HG02973 (cell line): ENCODE results near the gene PPARG.
A peak's percentile ranks its signal among the peaks of the same experiment; 100 is the strongest.
"Not testable (repeated sequence)": the region's sequence is repeated elsewhere in the genome, so short reads cannot be mapped to it uniquely, and the experiment has no call there.

Experiments used
- ATAC-seq: cut with Tn5 transposase; IDR thresholded peaks from one replicate; pipeline ENCODE4 v1.9.1; 2021; ENCODE audit warnings: moderate library complexity; ENCODE audit not compliant: unreplicated experiment

The PPARG gene

DNA sequence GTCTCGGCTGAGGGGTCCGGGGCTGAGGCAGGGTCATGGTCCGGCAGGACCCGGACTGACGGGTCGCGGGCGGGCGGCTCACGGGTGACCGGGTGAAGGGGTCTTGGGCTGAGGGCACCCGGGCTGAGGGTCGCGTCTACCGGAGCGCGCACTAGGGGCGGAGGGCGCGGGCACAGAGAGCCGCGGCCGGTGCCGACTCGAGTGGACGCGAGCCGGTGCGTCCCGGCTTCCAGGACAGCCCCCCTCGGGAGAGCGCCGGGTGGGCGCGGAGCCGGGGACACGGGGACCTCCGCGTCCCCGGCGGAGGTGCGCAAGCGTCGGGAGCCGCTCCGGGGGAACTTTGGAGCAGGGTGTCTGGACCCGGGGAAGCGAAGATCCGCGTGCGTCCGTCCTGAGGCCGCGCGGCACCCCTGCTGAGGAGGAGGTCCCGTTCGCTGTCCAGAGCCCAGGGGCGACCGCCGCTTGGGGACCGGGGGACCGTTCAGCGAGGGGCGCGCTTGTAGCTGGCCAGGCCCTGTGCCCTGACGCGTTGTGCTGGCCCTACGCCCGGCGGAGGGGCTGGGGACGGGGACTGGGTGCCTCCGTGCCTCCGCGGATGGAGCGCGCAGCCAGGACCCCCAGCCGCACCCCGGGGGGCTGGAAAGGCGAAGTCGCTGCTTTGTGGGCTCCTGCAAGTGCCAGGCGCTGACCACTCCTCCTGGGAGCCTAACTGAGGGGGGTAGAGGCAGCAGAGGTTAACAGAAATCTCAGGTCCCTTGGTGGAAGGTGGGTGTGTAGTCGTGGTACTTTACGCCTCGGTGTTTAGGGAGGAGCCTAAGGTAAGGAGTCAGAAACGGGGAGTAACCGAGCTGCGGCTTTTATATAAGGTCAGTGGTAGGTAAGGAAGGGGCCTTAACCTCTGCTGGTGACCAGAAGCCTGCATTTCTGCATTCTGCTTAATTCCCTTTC is at the start of gene PPARG:
PPARG (plus strand) TSS at position 889 of the 948 bp plus-strand sequence. CDS start 90,642 bp downstream, outside the sequence.
- ATAC-seq: no peak

DNA sequence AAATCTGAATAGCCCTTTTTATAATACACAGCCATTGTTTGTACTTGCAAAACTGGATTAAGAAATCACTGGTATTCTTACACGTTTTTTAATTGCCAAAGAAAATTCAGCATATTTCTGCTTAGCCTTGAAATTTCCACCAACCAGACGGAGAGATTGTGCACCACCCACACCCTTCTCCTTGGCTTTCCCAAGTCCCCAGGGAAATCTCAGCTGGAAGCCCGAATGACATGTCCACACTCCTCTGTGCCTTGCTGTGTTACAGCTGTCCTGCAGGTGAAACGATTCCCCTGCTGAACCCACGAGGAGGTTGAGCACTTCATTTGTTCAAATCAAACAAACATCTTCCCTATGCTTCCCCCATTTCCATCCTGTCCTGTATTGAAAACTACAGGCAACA is 49.6 kb upstream of the PPARG start:
- no peak for ATAC-seq

DNA sequence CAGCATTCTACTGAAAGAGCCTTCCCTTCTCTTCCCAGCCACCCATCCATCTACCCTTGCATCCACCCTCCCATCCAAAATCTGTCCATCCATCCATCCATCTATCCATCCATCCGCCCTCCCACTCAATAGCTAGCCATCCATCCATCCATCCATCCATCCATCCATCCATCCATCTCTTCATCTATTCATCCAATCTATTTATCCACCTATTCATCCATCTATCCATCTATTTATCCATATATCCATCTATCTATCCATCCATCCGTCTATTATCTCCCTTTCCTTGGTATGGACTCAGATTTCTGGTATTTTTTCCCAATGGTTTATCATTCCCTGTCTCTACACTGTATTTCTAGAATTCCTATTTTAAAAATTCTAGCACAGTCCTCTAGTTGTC is 46.1 kb upstream of the PPARG start:
- no peak for ATAC-seq

DNA sequence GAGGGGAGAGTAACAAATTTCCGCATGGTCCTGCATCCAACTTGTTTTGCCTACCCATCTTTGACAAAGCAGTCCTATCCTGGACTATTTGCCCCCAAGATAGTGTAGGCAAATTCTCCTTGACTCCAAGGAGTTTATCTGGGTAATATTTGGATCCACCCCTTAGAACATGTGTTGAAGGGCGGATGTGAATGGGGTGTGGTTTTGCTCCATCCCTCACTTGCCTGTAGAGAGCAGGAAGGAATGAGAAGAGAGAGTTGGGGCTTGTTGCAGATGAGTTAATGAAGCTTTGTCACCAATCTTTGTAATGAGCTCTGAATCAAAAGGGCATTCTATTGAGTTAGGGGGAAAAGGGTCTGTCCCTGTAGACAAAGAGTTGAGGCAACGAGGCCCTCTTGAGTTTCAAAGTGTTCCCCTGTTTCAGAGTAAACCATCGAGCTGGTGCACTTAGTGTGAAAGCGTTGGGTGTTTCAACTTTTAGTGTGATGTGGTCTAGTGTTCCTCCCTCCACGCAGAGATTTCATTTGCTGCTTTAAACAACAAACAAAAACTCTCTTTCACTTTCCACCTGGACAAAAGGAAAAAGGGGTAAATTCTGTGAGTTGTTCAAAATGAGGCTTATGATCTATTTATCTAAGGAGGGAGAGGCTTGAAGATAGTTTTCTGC is 42.2 kb upstream of the PPARG start:
- no peak for ATAC-seq

DNA sequence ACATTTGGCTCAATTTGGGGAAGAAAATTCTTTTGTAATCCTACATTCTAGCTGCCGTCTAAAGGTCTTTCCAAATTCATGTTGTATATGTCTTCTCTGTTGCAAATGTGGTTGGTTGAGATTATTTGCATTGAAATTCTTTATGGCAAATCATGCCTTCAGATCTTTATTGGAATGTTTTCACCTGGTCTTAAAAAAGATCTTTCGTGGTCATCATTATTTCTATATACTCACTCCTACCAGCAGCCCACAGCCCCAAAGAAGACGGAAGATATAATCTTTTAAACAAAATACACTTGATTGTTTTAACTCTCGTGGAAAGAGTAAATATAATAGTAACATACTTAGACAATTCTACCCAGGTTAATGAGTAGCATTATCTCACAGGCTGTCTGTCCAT is 41.5 kb upstream of the PPARG start:
- ATAC-seq: no peak

DNA sequence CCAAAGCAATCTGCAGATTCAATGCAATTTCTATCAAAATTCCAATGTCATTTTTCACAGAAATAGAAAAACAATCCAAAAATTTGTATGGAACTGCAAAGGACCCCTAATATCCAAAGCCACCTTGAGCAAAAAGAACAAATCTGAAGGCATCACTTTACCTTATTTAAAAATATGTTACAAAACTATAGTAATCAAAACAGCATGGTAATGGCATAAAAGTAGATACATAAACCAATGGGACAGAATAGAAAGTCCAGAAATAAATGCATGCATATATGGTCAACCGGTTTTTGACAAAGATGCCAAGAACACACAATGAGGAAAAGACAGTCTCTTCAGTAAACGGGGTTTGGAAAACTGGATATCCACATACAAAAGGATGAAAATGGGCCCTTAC is 39.4 kb upstream of the PPARG start:
- ATAC-seq: no peak

DNA sequence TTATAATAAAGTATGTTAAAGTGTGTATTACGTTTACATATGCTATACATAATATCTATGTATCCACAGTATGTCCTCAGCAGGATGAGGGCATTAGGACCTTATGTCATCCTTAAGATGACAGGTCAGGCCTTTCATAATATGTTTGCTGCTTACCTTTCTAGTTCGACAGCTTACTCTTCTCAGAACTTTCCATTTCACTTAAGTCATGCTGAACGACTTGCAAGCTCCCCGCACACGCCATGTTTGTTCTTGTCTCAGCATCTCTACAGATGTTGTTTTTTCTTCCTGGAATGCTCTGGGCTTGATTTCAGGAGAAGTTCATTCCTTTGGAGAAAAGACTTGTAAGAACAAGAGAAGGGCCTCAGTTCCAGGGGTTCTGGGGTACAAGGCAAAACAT is 36.0 kb upstream of the PPARG start:
- no peak for ATAC-seq

DNA sequence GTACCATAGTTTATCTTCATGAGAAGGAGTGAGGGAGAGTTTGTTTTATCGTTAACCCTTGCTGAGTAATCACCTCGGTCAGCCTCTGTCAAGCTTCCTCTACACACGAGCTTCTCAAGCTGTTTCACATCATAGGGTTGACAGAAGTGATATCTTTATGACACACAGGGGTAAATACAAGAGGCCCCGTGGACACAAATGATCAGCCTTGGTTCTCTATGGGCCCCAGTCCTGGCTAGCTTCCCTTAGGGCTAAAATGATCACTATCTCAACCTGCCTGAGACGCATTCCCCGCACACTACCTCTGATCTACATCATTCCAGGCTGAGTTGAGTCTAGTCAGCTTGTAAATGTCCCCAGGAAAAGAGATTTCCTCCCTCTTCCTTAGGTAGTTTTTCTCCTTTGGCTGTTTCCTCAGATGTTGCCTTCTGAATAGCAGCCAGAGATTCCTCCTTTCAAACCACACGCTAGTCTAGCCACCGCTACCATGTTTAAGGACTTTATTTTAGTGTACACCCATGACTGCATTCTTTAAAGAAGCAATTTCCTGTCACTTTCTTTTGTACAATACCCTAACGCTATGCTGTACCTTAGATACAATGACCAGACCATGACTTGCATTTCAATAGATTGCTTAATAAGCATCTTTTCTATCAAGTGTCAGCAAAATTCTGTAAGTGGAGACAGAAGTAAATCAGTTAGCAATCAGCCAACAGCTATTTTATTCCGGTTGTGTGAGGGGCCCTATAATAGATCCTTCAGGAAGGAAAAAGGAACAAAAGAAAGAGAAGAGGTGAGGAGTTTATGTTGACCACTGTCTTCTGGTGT is 35.1 kb upstream of the PPARG start:
- ATAC-seq: no peak

DNA sequence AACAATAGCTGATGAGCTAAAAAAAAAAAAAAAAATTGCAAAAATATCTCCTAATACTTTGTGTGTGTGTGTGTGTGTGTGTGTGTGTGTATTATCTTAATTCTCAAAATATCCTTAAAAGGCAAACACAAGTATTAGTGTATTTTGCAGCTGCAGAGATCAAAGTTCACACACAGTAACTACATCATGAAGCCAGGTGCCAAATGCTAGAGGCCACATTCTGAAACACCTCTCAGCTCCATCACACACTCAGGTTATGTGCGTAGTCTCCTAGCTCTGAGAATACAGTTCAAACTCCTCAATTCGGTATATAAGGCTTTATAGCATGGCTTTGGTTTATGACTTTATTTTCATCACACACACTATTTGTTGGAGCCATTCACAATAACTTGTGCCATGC is 33.5 kb upstream of the PPARG start:
- ATAC-seq: no peak

DNA sequence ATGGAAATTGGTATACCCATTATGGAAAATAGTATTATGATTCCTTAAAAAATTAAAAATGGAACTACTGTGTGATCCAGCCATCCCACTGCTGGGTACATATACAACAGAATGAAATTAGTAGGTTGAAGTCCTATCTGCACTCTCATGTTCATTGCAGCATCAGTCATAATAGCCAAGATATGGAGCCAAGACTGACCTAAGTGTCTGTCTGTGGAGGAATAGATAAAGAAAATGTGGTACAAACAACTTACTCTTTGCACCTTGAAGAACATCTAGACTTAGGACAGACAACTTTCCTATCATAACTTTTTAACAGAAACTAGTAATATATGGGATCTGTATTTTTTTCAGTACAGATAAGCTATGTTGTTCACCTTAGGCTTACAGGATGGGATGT is 30.0 kb upstream of the PPARG start:
- no peak for ATAC-seq

DNA sequence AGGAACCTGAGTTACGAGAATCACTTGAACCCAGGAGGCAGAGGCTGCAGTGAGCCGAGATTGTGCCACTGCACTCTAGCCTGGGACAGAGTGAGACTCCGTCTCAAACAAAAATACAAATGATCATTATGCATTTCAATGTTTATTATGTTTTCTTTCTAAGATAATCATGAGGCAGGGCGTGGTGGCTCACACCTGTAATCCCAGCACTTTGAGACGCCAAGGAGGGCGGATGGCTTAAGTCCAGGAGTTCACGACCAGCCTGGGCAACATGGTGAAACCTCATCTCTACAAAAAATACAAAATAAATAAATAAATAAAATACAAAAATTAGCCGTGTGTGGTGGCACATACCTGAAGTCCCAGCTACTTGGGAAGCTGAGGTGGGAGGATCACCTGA is 26.7 kb upstream of the PPARG start:
- not testable (repeated sequence) for ATAC-seq

DNA sequence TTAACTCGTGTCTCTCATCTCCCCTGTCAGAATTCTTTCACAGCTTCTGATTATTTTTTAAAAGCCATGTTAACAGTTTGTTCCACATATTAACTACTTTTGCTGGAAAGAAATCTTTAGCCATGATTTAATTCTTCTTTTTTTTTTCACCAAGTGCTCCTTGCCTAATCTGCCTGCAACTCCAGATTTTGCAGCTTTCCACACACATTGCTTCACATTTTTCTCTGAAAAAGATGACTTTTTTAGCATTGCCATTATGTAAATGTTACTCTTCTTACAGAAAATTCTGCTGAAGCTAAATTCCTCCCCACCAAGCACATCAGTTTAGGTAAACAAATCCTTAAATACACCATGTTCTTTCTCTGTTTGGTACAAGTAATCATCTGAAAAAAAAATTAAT is 23.4 kb upstream of the PPARG start:
- no peak for ATAC-seq

DNA sequence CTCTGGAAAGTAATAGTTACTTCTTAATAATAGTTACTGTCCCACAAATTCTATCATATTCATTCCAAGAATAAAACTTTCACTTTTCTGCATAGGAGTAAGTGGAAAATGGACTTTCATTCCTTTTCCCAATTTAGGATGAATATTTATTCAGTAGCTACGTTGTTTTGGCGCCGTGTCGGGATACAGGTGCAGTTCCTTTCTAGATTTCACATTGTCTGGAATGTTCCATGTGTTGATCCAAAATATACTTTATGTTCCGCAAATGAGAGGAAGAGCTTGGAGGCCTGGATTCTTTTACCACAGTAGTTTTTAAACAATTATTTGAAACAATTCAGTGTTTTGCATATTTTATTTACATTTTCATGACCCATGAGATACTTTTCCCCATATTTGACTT is 22.8 kb upstream of the PPARG start:
- ATAC-seq: no peak

DNA sequence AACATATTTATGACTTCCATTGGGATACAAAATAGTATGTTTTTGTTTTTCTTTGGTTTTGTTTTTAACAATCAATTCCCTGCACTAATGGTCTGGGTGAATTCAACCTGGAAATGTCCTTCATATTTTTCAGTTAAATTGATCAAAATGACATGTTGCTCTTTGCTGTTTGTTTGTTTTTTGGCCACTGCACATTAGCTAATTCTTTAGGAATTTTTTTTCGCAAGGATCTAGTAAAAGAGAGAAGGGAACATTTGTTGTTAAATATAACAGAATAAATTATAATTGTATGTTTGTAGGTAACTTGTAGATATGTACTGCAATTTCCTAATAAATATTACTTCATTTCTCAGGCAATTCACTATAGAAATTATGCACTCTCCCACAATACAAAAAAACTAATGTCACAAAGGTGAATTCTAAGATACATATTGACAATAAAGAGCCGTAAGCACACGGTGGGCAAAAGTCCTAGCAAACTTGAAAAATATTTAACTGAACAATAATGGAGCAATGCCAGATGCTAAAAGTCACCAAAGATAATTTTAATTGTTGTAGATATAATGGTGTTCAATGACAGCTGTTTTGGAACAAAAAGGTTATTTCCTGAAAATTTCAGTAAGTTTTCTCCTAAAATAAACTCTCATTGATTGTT is 21.4 kb upstream of the PPARG start:
- no peak for ATAC-seq

DNA sequence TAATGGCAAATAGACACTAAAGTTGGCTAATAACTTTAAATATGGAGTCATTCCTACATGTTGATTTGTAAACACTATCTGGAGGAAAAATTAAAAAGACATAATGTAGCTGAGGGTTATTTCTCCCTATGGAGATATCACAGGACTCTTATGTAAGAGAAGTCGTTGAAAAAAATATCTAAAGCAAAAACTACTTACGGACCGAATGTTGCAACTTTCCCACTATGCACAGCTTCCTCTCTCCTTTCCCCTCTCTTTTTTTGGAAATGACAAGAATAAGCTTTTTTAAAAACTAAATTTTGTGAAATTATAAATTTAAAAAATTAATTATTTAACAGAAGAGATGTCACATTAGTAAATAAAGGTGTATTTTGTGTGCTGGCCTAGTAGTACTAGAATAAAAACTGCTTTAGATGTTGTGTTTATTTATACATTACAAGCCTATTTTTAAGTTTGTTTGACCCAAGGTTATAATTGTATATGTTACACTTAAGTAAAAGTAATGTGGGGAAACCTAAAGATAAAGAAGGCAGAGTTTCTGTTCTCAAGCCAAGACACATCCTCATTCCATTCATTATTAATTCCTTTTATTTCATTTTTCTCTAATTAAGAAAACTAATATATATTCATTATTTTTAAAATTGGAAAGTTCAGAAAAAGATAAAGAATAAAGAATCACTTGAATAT is 20.7 kb upstream of the PPARG start:
- no peak for ATAC-seq

DNA sequence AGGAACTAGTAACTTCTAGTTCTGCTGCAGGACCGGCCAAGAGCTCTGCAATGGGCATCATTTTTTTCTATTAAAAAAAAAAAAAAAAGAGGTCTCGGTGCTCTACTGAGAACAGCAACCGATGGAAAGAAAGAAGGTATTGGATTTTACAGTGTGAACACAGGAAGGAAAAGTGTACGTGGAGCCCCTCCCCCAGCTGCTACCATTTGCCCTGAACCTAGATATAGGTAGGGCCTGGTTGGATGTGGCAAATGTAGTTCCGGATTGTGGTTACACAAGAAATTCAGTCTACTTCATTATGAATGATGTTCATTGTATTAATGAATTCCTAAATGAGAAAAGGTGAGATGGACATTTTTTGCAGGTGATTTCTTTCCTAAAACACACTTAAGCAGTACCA is 17.9 kb upstream of the PPARG start:
- no peak for ATAC-seq

DNA sequence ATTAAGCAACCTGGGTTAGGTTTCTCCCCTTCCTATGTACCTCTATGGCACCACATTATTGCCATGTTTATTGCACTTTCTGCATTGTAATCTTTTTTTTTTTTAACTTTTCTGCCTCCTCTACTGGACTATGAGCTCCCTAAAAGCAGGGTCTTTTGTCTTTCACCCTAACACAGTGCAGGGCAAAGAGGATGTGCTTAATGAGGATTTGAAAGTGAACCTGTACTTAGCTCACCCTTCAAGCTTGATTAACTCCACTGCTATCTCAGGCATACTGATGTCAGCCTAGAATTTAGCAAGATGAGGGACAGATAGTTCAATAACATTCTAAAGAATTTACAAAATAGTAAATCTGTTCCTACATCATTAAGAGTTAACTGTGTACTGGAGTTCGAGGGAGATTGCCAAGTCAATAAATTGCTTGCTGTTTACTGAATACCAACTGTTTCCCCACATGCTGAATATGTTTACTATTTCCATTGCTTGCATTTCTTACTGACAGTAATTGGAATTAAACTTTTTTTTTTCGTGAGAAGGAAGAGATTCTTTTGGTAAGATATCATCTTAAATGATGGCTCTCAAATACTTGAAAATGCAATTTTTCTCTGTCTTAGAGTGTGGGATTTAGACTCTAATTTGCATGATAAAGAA is 15.7 kb upstream of the PPARG start:
- ATAC-seq: peak; percentile 92

DNA sequence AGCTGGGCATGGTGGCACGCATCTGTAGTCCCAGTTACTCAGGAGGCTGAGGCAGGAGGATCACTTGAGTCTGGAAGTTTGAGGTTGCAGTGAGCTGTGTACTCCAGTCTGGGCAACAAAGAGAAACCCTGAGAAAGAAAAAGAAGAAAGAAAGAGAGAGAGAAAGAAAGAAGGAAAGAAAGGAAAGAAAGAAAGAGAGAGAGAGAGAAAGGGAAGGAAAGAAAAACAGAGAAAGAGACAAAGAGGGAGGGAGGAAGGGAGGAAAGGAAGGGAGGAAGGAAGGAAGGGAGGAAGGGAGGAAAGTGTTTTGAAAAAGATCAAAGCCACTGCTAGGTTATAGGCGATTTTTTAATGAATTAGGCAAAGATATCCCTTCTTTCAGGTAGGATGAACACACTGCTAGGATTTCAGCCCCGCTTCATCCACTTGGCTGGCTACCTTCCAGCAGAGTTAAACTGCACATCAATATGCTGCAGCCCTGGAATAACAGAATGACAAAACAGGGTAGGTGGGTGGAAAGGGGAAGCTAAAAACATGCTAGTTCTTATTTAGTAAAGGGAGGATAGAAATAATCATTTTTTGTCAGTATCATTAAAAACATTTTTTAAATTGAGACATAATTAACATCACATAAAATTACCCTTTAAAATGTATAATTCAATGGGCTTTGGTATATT is 12.8 kb upstream of the PPARG start:
- no peak for ATAC-seq

DNA sequence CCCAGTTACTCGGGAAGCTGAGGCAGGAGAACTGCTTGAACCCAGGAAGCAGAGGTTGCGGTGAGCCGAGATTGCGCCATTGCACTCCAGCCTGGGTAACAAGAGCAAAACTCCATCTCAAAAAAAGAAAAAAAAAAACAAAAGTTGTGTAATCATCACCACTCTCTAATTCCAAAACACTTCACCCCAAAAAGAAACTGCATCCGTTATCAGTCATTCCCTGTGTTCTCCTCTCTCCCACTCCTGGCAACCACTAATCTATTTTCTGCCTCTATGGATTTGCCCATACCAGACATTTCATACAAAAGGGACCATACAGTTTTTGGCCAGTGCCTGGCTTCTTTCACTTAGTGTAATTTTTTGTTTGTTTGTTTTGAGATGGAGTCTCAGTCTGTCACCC is 12.0 kb upstream of the PPARG start:
- ATAC-seq: not testable (repeated sequence)
